GM21786 (cell line): ENCODE data around the gene KLRC2.
A peak's percentile ranks its signal among the peaks of the same experiment; 100 is the strongest.
"Not testable (repeated sequence)": the region's sequence is repeated elsewhere in the genome, so short reads cannot be mapped to it uniquely, and the experiment has no call there.

ENCODE experiments used
- ATAC-seq: cut with Tn5 transposase; IDR thresholded peaks from one replicate; pipeline ENCODE4 v1.9.1; 2021; ENCODE audit not compliant: unreplicated experiment

The KLRC2 gene

DNA sequence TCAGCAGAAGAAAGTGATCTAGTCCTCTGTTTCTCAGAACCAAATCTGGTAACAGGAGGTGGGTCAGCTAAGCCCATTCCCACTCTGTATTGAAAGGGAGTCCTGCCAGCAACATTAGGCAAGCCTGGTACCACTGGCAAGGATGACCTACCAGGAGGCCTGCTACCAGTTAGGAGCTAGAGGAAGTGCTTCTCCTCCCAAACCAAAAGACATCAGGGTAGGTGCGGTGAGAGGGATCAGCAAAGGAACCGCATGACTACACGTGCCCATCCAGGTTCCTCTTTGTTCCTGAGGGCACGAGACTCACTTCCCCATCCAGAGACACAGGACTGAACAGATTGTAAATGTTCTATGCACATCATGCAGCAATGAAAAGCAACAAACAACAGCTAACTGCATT is 29.1 kb downstream of the KLRC2 start:
- ATAC-seq, result no peak

DNA sequence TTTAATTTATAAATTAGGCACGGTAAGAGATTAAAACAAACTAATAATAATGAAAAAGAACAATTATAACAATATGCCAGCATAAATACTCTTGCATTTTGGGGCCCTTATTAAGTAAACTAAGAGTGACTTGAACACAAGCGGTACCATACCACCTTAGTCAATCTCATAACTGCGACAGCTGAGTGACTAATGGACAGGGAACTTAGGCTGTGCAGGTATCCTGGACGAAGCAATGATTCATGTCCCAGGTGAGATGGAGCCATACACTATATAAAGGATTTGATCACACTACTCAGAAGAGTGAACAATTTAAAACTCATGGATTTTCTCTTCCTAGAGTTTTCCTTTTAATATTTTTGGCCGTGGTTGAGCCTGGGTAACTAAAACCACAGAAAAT is 30.5 kb downstream of the KLRC2 start:
- no peak for ATAC-seq

DNA sequence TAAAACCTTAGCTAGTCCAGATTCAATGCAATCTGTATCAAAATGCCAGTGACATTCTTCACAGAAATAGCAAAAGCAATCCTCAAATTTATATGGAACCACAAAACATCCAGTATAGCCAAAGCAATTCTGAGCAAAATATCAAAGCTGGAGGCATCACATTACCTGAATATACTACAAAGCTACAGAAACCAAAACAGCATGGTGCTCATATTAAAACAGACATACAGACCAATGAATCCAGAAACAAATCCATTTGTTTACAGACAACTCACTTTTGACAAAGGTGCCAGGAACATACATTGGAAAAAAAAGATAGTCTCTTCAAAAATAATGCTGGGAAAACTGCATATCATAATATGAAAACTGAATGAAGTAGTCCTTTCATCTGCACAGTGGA is 31.0 kb downstream of the KLRC2 start:
- ATAC-seq, result no peak

DNA sequence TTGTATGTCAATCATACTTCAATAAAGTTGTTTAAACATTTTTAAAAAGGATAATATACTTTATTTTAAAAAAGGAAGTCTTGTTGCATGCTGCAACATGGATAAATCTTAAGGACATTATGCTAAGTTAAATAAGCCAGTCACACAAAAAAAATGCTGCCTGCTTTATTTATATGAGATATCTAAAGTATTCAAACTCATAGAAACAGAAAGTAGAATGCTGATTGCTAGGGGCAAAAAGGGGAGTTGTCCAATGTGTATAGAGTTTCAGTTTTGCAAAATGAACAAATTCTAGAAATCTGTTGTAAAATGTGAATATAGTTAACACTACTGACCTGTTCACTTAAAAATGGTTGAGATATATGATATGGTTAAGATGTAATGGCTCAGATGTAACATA is 35.0 kb downstream of the KLRC2 start:
- no peak for ATAC-seq

DNA sequence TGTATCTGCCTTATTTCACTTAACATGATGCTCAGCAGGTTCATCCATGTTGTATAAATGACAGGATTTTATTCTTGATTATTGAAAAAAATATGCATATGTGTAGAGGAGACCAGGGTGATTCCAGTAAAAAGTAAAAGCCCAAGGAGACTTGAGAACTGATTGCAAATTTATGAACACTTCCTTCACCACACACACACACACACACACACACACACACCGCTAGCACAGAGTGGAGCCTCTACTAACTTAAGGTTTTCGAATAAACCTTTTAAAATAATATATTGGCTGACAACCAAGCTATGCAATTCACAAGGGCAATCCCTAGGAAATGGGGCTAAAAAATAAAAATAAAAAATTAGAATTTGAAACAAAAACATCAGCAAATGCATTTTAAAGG is 37.6 kb downstream of the KLRC2 start:
- ATAC-seq, result no peak

DNA sequence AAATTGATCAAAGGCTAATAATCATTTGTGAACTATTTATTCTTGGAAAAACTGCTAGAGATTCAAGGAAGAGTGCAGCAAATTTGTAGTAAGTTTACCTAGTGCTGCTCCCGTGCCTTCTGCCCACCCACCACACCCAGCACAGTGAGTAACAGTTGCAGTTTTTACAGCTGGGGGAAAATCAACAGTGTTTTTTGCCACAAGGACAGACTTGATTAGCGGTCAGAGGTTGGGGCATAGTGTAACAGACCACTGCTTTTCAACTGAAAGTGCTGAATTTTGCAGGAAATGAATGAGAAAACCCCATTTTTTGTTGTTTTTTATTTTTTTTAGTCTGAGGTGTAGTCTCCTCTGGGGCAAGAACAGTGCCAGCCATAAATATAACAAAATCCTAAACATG is 38.5 kb downstream of the KLRC2 start:
- ATAC-seq, result no peak

DNA sequence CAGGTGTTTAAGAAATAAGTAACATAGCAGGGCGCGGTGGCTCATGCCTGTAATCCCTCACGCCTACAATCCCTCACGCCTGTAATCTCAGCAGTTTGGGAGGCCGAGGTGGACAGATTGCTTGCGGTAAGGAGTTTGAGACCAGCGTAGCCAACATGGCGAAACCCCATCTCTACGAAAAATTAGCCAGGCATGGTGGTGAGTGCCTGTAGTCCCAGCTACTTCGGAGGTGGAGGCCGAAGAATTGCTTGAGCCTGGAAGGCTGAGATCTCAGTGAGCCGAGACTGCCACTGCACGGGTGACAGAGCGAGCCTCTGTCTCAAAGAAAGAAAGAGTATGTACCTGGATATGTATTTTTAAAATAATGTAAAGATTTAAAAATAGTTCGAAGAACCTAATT is 39.6 kb downstream of the KLRC2 start:
- not testable (repeated sequence) for ATAC-seq

DNA sequence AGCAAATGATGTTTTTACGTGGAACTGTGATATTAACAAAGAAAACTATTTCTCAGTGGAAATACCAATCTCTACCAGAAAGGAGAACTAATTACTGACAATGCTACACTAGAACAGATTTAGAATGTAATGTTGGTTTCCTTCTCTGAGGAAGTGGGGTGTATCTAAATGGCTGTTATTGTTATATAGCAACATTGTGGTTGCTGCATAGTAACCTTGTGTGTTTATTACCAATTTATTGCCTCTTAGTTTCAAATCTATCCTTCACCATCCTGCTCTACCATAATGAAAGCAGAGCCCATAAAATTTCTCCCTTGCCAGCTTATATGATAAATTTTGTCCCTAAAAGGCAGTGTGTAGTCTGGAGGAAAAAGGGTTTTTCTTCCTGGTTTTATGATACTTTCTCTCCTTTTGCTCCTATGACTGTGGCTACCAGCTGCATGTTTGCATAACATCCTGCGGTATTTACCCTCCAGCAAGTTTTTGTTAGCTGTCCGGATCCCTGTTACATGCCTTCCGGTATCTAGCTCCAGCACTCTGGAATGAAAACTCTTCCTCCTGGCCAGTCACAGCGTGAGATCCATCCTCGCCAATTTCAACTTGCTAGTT is 40.3 kb downstream of the KLRC2 start:
- peak; percentile 72 for ATAC-seq

DNA sequence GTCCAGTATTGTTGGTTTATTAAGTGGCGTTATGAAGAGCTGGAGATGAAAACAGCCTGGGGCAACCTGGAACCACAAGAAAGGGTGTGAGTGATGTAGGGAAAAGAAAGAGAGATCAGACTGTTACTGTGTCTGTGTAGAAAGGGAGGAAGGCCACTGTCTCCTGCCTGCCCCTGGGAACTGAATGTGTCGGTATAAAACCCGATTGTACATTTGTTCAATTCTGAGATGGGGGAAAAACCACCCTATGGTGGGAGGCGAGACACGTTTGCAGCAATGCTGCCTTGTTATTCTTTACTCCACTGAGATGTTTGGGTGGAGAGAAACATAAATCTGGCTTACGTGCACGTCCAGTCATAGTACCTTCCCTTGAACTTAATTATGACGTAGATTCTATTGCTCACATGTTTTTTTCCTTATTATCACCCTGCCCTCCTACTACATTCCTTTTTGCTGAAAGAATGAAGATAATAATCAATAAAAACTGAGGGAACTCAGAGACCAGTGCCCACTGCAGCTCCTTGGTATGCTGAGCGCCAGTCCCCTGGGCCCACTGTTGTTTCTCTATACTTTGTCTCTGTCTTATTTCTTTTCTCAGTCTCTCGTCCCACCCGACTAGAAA is 41.2 kb downstream of the KLRC2 start:
- ATAC-seq, result not testable (repeated sequence)

DNA sequence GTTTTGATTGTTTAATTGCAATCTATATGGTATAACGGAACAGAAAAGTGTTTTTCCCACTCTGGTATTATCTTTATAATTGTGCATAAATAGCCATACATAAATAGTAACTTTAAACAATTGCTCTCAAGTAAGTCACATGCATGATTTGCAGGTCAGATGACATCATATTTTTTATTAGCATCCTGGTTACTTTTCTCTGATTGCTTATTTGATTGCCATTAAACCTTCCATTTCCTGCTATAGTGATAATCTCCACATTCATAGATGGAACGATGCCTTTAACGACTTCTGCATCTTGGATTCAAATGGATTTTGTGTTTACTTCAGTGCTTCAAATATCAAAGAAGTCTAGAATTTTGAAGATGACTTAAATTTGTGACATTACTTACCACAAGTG is 42.5 kb downstream of the KLRC2 start:
- ATAC-seq, result no peak

DNA sequence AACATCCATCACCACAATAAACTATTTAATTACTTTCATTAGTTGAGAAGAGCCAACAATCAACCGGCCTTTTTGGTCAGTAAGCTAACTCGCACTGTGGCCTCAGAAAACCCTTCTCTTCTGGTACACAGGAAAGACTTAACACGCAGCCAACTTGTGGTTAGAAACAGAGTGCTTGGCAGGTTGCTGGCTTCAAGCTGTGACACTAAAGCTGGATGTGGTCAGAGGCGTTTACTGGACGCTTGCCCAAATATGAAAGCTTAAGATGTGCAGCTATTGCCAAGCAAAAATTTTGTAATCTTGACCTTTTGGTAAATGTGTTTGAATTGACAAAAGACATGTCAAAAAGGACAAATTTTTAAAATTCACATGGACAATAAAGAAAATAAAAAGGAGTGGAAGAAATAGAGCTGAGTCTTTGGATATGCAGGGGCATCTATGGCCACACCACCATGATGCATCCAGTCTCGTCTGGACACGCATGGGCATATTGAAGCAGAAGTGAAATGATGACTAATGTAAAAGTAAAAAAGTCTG is 43.3 kb downstream of the KLRC2 start:
- ATAC-seq, result peak; percentile 72

DNA sequence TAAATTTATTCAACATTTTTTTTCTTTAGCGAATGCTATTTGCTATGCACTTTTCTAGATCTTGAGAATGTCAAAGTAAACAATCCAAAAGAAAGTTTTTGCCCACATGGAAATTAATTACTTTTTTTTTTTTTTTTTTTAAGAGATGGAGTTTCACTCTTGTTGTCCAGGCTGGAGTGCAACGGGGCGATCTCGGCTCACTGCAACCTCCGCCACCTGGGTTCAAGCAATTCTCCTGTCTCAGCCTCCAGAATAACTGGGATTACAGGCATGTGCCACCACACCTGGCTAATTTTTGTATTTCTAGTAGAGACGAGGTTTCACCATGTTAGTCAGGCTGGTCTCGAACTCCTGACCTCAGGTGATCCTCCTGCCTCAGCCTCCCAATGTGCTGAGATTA is 44.8 kb downstream of the KLRC2 start:
- not testable (repeated sequence) for ATAC-seq

DNA sequence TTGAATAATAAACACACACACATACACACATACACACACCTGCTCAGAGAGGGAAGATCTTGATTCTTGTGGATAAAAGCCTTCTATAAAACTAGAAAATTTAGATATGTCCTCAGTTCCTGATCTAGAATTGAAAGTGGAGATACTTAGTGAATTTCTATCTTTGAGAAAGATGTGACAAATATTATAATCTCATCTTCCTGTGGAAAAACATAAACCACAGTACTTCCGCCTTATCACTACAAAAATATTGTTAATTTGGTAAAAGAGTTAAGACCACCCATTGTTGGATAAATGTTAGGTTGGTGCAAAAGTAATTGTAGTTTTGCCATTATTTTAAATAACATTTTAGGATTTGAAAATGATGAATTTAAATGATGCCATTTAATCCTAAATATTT is 45.9 kb downstream of the KLRC2 start, which contains the start of gene KLRK1:
Gene KLRK1, minus strand, starts transcription at position 138 of the 400 bp plus-strand sequence. CDS start 1,231 bp downstream, outside the sequence.
- no peak for ATAC-seq

DNA sequence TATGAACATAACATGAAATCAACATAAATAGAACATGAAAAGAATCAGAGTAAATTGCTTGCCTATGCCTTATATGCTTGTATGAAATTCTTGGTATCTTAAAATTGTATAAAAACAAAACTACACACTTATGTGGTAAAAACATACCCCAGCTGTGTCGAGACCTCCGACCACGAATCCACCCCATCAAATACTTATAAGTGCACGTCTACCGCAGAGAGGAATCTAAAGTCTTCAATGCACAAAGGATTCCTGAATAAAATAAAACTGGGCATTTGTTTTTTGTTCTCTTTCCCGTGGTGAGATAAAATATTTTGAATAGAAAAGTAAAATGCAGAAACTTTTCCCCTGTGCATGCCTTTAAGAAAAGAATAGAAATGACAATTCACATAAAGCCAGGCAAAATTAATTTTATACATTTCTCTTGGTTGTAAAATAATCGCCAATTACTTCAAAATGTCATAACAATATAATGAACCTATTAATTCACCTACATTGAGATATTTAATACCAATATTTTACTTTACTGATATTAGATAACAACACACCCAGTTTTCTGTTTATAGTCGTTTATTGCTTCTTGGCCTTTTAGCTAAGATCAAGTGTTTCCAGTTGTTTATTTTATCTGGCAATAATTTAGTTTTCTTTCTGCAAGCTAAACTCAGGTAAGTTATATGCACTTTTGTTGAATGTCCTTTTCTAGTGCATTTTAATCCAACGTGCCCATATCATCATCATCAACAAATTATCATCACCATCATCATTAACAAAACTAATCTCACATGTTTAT is 47.0 kb downstream of the KLRC2 start:
- ATAC-seq, result no peak

DNA sequence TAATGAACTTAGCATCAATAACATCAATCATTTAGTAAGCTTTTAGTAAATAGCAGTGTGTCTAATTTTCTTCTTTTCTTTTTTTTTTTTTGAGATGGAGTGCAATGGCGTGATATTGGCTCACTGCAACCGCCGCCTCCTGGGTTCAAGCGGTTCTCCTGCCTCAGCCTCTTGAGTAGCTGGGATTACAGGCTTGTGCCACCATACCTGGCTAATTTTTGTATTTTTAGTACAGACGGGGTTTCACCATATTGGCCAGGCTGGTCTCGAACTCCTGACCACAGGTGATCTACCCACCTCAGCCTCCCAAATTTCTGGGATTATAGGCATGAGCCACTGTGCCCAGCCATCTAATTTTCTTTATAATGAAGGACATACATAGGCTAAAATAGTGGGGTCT is 48.3 kb downstream of the KLRC2 start:
- not testable (repeated sequence) for ATAC-seq

DNA sequence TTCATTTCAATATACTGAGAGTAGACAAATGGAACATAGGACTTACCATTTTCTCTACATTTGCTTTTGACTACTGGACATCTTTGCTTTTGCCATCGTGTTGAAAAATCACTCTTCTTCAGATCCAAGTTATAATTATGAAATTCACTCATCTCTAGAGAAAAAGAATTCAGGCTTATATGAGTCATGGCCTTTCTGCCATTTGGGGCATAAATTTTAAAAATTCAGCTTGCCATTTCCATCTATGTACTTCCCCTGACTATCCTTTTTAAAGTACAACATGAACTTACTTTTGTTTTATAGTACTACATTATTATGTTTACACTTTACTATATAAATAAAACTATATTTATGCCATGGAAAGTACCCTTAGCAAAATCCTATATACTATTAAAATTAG is 49.0 kb downstream of the KLRC2 start:
- ATAC-seq, result no peak

DNA sequence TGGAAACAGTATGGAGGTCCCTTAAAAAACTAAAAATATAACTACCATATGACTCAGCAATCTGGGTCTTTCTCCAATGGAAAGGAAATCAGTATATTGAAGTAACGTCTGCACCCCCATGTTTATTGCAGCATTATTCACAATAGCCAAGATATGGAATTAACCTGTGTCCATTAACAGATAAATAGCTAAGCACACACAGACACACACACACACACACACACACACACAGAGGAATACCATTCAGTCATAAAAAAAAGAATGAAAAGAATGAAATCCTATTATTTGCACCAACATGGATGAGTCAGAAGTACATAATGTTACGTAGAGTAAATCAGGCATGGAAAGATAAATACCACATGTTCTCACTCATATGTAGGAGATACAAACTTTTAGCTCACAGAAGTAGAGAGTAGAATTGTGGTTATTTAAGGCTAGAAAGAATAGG is 50.6 kb downstream of the KLRC2 start:
- no peak for ATAC-seq

DNA sequence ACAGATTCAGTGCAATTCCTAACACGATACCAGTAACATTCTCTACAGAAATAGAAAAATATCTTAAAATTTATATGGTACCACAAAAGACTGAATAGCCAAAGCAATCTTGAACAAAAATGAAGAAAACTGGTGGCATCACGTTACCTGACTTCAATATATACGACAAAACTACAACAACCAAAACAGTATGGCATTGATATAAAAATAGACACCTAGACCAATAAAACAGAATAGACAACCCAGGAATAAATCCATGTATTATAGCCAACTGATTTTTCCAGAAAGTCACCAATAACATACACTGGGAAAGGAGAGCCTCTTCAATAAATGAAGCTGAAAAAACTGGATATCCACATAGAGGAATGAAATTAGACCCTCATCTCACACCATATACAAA is 51.6 kb downstream of the KLRC2 start:
- no peak for ATAC-seq

DNA sequence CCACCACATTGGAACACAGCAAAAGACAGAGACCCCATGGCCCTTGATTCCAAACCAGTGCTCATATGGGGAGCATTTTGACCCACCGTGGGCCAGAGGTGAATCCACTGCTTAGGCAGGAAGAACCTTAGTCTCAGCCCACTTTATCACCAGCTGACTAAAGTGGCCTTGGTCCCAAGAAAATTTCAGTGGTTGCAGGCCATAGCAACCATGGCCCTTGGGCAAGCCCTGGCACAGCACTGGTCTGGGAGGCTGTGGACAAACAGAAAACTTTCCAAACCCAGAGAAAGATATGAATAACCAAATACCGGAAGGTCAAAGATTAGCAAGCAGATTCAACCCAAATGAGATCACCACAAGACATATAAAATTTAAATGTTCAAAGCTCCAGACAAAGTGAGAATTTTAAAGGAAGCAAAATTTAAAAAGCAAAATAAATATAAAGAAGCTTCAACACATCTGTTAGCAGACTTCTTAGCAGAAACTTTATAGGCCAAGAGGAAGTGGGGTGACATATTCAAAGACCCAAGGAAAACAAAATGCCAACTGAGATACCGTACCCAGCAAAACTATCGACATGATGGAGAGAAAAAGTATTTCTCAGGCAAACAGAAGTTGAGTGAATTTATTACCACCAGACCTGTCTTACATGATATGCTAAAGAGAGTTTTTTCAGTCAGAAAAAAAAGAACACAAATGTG is 53.7 kb downstream of the KLRC2 start:
- no peak for ATAC-seq
